Stimulated activated CD8-positive, alpha-beta memory T cell treated with anti-CD3 and anti-CD28 coated beads, Interleukin-4, amount 100 ng/mL, for 48 hours (primary cell): Measurements from ENCODE around the gene DDI2.

Source experiments
- DNase-seq: peaks from one replicate; pipeline ENCODE4 v3.0.0-alpha.2; 2020

DDI2 gene

DNA sequence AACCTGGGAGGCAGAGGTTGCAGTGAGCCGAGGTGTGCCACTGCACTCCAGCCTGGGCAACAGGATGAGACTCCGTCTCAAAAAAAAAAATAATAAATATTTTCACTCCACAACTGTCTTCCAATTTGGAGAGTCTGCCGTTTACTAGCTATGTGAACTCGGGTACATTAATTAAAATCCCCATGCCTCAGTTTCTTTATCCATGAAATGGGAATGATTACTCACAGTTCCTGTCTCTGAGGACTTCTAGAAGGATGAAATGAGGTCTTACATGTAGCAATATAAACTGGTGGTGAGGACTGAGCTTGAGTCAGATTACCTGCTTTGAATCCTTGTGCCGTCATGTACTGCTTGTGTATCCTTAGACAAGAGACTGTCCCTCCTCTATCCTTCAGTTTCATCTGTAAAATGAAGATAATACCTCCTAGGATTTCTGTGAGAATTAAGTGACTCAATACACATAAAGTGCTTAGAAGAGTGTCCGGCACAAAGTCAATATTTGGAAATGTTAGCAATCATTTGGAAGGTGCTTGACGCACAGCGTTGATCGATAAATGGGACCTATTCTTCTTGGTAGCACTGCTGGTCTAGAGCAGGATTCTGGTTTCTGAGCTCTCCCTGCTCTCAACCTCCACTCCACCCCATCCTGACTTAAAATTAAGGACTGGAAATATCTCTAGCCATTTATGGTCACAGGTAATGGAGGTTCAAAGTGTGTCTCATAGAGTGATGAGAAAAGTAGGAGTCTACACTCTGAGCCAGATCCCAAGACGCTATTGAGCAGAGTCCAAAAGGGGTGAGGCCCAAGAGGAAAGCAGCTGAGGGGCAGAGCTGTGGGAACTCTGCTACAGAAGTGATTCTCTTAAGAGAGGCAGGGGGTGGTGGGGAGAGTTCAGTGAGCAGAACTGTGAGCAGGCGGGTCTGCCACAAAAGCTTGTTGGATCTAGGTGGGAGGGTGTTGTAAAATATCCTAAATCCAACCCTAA, 11.6 kb upstream of the DDI2 start:
- no peak for DNase-seq

DNA sequence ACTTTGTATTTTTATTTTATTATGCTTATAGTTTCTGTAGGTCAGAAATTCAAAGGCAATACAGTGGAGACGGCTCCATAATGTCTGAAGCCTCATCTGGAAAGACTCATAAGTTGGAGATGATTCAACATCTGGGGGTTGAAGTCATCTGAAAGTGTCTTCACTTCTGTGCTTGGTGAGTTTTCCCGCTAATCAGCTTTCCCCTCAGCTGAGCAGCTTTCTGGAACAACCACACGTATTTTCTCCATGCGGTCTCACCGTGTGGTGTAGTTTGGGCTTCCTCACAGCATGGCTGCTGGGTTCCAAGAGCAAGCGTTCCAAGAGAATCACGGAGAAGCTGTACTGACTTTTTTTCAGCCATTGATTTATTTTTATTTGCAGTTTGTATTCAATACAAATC, 7.6 kb upstream of the DDI2 start:
- no peak for DNase-seq

DNA sequence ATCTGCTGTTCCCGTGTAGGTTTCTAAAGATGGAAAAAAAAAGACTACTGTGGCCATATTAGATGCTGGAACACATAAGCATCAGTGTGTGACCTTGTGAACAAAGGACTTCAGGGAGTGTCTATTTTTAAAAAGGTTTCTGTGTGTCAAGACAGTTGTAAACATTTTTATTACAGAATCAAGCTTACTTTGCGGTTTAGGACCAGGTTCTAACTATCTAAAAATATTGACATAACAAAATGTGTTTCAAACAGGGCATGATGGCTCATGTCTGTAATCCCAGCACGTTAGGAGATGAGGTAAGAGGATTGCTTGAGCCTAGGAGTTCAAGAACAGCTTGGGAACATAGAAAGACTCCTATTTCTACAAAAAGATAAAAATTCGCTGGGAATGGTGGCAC, 7.1 kb upstream of the DDI2 start:
- no peak for DNase-seq

DNA sequence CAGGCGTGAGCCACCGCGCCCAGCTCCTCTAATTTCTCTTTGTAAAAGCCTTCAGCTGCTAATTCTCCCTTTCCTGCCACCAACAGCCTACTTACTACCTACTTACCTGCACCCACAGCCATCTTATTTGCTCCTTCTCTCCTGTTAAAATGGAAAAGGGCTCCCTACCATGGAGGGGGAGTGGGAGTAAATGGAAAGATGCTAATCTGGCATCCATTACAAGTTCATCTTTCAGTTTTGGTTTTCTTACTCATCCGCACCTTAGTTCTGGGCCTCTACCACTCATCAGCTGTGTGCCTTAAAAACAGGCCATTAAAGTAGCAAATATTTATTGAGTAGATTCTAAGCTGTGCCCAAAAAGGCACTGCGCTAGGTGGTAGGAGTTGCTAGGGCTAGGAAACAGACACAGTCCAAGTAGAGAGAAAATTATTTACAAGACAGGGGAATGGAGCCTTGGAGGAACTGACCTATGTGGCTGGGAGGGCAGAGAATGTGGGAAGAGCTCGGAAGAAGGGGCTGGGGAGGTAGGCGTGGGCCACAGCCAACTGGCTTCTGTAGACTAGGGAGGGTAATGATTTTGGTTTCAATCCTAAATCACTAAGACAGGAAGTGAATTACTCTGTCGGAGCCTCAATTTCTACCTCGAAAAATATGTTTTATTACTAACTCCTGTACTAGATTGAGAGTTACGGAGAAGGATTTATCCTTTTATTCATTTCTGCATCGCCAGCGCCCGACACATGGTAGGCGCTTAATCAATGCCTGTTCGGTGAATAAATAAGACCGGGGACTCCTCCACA, 685 bp upstream of the DDI2 start:
- DNase-seq = peak; percentile 37

DNA sequence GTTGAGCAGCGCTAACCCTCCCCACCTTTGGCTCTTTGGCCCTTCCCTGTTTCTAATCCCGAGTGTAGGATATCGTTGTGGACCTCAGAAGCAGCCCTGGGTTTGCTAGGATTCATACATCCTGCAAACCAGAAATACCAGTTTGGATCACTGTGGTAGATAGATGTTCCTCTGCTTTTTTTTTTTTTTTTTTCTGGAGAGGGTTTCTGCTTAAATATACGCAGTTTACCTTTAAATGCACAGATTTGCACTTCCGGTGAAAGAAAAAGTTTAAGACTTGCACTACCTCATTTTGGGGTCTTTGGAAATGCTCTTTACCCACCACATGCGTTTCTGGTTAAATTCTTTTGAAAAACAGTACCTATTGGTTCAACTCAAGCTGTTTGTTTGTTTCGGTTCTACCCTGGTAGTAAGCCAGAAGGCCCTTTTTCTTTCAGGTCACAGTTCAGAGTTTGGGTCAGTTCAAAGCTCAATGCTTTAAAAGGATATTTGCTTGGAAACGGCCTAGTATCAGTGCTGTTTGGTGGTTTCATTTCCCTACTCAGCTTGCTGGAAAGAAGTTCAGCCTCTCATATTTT, 908 bp downstream of the DDI2 start:
- no peak for DNase-seq

DNA sequence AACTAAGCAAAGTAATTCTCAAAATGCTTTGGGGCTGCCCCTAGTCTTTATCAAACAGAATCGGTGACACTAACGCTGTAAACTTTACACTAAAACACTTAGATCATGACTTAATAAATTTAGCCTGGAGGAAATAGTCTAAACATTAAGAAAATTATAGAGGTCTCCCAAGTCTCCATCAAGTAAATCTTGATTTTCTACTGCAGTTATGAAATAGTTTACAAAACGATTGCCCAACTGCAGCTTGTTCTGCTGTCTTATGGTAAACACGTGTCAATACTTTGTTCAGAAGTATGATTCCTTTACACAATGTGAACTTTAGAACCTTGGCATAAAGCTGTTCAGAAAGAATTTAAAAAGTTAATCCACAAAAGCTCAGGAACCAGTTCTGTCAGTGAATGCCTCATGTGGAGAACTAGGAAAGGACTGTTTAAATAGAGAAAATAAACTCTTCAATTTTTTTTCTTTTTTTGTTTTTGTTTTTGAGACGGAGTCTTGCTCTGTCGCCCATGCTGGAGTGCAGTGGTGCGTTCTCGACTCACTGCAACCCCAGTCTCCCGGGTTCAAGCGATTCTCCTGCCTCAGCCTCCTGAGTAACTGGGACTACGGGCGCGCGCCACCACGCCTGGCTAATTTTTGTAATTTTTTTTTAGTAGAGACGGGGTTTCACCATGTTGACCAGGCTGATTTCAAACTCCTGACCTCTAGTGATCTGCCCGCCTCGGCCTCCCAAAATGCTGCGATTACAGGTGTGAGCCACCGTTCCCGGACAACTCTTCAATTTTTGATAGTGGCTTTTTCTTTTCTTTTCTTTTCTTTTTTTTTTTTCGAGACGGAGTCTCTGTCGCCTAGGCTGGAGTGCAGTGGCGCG, 1.6 kb downstream of the DDI2 start:
- DNase-seq = no peak

DNA sequence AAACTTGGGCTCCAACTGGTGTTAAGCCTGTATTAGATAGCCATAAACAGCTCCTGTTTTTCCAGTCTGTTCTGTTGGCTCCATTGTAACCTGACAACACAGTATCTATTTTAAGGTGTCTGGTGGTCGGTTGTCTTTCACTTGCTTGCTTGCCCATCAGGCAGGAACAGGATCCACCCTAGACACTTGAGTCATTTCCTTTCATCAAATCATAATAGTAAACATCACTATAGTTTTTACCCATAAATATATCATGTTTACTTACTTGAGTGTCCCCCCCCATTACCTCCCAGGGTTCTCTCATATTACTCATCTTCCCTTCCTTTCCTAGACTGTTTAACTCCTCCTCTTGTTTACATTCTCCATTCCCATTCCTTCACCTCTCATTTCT, 2.9 kb downstream of the DDI2 start:
- no peak for DNase-seq

DNA sequence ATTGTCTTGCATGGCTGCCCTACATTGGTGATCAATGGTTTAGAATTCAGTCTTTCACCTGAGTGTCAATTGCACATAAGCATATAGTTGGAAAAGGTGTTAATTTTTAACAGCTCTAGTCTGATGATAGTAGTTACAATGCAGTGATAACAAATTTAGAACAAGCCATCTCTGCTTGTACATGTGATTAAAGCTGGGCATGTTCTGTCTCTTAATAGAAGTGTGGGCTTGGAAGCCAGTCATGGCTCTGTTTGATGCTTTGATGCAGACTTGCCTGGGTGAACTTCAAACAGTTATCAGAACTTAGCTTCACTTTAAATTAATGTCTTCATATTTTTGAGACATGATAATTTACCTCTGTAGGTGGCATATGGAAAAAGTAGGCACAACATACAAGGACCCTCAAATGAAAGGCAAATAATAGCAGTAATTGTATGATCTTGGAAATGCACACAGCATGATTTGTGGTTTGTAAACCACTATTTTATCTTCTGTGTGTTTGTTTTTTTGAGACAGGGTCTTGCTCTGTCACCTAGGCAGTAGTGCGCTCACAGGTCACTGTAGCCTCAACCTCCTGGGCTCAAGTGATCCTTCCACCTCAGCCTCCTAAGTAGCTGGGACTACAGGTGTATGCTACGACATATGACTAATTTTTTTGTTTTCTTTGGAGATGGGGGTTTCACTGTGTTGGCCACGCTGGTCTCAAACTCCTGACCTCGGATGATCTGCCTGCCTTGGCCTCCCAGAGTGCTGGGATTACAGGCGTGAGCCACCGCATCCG, 3.8 kb downstream of the DDI2 start:
- DNase-seq = no peak

DNA sequence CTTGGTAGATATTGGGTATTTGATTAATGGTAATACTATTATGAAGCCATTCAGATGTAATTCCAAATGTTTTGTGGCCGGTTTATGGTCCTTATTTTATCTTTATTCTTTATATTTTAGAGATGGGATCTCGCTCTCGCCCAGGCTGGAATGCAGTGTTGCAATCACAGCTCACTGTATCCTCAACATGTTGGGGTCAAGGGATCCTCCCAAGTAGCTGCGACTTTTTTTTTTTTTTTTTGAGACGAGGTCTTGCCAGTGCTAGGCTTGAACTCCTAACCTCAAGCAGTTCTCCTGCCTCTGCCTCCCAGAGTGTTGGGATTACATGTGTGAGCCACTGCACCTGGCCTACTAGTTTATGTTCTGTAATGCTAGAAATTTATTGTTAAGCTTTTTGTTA, 4.7 kb downstream of the DDI2 start:
- DNase-seq = no peak

DNA sequence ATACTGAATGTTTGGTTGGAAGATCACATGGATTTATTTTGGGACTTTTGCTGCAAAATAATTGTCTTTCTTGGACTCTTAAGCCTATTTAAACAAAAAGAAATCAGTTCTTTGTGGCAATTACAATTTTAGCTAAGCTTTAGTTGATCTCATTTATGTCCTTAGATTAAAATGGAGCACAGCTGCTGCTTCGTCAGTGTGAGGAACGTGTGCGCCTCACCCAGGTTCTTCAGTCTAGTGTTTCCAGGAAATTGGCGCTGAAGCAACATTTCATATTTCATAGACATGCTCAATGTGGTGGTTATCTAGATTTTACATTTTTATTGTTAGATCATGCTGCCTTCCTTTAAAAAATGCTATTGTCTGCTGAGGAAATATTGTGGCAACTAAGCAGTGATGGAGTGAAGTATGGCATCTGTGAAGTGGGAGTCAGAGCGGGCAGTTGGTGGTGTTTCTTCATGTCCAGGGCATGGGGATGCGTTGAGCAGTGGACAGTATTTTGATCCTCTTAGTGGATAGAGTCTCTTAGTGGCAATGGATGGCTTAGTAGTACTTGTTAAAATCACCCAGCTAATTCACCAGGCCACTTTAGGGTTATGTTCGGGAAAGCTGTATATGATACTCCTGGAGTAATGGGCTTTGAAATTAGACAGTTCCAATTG, 5.6 kb downstream of the DDI2 start:
- no peak for DNase-seq

DNA sequence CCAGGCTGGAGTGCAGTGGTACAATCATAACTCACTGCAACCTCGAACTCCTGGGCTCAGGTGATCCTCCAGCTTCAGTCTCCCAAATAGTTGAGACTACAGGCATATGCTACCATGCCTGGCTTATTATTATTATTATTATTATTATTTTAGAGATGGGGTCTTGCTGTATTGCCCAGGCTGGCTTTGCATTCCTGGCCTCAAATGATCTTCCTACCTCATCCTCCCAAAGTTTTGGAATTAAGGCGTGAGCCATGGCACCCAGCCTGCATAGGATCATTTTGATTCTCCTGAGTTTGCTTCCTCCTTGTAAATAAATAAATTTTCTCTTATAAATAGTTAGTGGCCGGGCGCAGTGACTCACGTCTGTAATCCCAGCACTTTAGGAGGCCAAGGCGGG, 6.2 kb downstream of the DDI2 start:
- no peak for DNase-seq

DNA sequence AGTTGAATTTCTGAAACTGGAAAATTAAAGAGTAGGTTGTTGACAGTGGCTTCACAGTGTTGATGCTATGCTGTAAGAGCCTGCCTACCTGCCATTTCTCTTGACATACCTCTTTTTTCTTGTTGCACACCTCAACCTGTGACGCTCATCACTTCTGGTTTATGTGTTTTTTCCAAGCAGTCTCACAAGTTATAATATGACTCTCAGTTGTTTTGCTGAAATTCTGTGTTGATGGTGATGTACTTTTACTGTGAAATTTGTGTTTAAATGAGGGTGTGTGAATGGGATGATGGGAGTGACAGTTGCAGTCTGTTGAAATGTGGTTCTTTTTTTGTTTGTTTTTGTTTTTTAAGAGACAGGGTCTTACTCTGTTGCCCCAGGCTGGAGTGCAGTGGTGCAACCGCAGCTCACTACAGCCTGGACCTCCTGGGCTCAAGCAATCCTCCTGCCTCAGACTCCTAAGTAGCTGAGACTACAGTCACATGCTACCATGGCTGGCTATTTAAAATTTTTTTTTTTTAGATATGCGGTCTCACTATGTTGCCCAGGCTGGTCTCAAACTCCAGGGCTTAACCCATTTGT, 7.0 kb downstream of the DDI2 start:
- no peak for DNase-seq

DNA sequence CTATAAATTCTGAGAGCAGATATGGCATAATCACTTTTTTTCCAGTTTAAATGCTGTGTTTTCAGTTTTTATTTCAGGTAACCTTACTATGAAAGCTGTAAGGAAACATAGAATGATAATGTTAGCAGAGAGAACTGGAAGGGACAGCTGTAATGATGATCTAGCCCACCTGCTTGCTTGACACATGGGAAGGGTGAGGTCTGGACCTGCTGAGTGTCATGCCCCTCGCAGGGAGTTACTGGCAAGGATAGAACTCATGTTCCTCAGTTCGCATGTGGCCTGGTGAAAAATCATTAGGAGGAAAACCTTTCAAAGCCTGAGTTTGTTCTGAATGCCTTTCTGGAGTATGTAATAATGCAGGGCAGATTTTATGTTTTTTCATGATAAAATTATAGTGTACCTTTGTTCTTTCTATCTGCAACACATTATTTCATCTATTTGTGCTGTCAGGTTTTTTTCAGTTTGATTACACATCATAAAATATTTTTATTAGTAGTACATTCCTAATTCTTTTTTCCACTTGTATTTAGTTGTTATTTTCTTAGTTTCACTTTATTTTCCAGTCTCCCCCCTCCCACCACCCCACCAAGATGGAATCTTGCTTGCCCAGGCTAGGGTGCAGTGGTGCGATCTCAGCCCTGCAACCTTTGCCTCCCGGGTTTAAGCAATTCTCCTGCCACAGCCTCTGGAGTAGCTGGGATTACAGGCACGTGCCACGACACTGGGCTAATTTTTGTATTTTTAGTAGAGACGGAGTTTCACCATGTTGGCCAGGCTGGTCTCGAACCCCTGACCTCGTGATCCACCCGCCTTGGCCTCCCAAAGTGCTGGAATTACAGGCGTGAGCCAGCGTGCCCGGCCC, 8.0 kb downstream of the DDI2 start:
- no peak for DNase-seq

DNA sequence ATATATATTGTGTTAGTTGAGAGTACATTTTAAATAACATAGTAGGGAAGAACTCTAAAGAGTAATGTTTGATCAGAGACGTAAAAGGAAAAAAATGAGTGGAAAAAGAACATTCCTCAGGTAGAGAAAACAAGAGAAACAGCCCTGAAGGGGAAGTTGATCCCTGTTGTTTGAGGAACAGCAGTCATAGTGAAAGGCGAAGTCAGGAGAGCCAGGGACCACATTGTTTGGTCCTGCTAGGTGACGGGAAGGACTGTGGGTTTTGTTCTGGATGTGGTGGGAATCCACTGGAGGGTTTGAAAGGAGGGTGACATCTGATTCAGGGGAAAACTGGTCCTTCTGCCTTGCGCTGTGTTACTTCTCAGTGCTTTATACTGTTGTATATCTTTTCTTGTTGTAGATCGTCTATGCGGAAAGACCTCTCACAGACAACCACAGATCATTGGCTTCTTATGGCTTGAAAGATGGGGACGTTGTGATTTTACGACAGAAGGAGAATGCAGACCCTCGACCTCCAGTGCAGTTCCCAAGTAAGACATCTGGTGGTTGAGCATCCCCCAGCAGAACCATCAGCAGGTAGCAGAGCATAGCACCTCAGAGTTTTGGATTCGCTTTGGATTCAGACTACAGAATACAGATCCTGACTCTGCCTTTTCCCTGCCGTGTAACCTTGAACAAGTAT, 9.2 kb downstream of the DDI2 start:
- DNase-seq = no peak

DNA sequence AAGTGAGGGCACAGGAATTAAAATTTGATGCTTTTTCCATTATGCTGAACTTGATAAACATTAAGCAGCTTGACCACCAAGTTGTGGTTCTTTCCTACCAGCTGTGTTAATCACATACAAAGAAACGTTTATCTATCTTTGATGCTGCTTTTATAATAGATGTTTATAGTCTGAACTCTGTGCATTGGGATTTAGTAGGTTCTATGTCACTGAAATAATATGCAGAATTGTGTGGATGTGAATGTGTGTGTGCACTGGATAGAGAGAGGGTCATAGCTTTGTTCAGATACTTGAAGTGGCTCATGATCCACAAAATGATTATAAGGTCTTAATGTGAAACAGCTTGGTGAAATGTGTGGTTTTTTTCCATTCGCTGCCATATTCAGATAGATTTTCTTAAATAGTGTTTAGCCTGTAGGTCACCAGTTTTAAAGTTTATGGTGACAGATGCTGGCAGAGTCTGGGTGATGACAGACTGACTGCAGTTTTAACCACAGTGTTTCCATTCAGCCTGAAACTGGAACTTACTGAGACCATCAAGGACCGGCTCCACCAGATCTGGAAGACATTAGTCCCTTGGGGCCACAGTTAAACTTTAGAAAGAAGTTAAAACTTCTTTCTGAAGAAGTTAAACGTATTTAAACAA, 10.2 kb downstream of the DDI2 start:
- DNase-seq = no peak

DNA sequence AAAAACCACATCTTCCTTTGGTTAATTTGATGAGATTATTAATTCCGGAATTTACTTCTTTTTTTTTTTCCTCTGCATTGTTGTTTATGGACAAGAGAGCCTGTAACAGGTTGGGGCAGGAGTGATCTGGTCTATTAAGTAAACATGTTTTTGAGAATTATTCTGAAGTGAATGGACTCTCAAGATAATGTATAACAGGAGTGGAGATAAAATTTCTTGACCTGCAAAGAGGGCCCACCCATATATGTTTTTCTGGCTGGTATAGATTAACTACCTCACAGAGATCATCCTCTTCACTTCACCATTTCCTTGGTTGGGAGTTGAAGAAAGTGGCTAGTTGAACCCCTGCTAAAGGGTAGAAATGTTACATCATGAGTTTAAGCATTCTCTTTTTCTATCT, 10.7 kb downstream of the DDI2 start:
- DNase-seq = no peak

DNA sequence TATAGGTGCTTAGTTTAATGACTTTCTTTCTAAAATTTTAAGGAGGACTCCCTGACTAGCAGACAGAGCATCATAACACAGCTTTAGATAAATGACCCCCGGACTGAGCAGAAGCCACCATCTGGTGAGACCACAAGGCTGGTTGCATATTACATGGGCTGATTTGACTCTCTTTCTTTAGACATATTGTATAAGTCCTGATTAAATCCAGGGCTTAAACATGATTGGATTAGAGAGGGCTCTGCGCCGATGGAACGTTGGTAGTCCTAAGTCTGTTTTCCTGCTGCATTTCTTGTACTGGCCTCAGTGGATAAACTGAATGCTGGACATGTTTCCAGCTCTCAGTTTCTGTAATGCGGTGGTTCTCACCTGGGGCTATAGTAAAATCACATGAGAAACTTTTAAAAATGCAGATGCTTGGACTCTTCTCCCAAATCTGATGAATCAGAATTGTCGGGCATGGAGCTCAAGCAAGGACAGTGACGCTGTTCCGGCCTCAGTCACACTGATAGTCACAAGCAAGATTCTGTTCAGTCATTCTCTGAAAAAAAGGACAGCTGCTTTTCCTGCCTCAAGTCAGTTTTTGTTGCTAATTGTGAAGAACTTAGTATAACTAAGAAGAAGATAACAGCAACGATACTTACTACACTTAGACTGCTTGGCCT, 16.6 kb downstream of the DDI2 start:
- no peak for DNase-seq

DNA sequence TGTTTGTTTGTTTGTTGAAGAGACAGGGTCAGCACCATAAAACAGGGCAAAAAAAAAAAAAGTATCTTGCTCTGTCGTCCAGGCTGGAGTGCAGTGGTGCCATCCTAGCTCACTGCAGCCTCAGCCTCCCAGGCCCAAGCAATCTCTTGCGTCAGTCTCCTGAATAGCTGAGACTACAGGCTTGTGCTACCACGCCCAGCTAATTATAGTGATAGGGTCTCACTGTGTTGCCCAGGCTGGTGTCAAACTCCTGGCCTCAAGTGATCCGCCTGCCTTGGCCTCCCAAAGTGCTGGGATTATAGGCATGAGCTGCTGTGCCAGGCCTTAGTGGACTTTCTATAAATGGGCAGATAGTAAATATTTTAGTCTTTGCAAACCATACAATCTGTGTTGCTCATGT, 19.2 kb downstream of the DDI2 start:
- no peak for DNase-seq
